Measurements from ENCODE around the gene ZNF701.
"Not testable (repeated sequence)": the region's sequence is repeated elsewhere in the genome, so short reads cannot be mapped to it uniquely, and the experiment has no call there.

Gene ZNF701

DNA sequence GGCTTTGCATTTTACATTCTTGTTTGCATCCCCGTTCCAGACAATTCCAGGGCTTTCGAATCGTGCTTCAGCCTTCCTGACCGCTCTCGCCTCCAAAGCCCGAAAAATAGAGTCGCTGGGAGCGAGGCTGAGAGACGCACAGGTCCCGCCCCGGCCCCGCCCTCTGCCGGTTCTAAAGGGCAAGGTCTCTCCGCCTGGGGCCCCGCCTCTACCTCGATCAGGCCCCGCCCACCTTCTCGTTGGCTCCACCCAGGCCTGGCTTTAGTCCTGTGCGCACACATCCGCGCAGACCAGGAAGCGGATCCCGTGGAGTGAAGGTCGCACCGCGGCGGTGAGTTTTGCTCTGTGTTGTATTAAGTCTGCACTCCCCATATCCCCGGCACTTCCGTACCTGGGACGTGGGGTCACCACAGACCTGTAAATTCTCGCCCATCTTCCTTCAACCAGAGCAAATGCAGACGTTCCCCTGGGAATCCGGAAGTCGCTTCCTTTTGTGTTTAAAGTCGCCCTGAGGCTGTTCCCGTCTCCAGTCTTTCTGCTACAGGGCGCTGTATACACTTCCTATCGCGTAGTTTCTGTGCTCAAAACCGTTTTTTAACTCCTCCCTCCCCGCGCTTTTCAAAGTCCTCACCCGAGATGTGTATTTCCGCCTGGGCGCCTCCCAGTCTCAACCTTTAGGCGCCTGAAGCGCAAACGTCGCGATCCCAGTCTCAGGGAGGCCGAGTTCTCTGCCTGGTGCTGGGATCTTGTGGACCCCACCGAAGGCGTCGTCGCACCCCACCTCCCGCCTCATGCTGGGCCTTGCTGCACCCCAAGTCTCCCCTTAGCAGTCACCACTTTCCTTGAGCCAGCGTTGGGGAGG lies at the start of gene ZNF701:
Gene ZNF701, plus strand, starts transcription at position 288 of the 862 bp plus-strand sequence. CDS start 3,861 bp downstream, outside the sequence.
- DNase-seq, result peak; percentile 90 to 97

DNA sequence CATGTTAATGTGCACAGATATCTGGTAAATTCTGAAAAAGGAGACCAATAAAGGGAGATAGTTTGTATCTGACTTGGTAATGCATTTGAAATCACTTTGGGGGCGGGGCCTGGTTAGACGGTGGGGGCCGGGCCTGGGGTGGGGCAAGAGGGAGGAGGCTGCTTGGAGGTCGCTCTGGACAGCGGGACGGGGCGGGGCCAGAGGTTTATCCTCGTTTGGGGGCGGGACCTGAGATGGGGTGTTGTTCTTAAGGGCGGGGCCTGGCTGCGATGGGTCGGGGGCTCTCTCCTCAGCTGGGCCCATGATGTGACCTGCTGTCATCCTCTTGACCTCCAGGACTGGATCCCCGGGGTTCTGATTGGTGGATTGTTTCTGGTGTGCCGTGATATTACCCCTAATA lies 47.5 kb upstream of the ZNF701 start:
- no peak for DNase-seq

DNA sequence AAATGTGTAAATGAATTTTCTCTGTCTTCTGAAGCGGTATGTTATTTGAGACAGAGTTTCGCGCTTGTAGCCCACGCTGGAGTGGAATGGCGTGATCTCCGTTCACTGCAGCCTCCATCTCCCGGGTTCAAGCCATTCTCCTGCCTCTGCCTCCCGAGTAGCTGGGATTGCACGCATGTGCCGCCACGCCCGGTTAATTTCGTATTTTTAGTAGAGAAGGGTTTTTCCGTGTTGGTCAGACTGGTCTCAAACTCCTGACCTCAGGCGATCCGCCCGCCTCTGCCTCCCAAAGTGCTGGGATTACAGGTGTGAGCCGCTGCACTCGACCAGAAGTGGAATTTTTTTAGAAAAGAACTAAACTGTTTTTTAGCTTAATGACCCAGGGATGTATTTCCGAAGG lies 46.0 kb upstream of the ZNF701 start:
- no peak for DNase-seq

DNA sequence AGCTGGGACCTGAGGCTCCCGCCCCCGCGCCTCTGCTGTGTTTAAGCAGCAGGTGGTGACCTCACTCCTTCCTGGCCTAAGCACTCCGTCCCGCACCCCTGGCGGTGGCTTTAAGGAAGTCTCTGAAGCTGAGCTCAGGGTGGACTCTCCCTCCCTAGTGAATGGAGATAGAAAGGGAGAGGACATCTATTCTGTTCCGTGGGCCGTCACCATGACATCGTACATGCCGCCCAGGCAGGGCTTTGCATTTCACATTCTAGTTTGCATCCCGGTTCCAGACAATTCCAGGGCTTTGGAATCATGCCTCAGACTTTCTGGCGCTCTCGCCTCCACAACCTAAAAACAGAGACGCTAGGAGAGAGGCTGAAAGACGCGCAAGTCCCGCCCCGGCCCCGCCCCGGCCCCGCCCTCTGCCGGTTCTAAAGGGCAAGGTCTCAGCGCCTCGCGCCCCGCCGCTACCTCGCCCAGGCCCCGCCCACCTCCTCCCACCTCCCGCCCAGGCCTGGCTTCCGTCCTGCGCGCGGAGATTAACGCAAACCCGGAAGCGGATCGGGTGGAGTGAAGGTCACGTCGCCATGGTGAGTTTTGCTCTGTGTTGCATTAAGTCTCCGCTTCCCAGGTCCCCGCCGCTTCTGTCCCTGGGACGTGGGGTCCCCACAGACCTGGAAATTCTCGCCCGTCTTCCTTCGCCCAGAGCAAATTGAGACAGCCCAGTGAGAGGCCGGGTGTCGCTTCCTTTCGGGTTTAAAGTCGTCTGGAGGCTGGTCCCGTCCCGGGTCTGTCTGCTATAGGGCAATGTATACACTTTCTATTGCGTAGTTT lies 42.7 kb upstream of the ZNF701 start, which contains the start of gene ZNF808:
Gene ZNF808, plus strand, starts transcription at position 535 of the 822 bp plus-strand sequence. CDS start 15,617 bp downstream, outside the sequence.
- peak; percentile 93 to 94 for DNase-seq

DNA sequence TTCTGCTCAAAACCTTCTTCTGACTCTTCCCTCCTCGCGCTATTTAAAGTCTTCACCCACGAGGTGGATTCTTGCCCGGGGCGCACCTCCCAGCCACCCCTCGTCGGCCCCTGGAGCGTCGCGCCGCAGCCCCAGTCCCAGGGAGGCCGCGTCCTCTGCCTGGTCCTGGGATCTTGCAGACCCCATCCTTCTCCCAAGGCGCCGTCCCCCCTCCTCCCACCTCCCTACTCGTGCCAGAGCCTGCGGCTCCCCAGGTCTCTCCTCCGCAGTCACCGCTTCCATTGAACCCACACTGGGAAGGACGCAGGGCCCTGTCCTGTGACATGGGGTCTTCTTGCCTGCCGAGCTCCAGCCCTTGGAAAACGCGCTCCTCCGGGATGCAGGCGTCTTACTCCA lies 42.1 kb upstream of the ZNF701 start:
- DNase-seq, result no peak

DNA sequence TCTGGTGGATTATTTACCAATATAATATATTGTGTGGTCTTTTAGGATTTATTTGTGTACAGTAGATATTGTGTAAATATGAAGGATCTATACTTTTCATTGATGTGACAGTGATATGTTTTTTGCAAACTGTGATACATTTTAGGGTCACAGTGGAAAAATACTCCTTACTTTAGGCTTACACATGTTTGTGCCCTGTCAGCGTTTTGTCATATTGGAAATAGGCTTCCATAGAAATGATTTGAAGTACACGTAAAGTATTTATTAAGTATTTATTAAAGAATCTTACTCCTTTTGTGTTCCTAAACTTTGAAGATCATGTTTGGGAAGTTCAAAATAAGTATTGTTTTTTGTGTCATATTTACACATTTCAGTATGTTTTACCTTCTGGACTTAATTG lies 37.6 kb upstream of the ZNF701 start:
- DNase-seq, result no peak

DNA sequence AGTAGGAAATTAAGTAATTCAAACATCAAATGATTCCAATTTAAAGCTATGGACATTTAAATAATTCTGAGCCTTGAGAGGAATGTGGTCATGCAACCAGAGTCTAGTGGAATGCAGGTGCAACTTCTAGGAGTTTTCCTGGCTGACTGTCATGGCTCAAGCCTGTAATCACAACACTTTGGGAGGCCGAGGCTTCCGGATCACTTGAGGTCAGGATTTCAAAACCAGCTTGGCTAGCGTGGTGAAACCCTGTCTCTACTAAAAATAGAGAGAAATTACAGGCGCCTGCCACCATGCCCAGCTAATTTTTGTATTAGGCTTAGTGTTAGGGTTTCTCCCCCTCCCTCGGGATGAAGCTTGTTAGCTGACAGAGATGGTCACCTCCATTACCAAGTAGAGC lies 36.2 kb upstream of the ZNF701 start:
- DNase-seq, result peak; percentile 48 to 67

DNA sequence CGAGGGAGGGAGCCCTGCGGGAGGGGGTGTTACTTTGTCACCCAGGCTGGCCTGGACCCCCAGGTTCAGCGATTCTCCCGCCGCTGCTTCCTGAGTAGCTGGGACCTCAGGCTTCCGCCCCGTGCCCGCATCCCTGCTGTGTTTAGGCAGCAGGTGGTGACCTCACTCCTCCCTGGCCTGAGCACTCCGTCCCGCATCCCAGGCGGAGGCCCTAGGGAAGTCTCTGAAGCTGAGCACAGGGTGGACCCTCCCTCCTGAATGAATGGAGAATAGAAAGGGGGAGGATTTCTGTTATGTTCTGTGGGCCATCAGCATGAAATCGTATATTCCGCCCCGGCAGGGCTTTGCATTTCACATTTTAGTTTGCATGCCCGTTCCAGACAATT lies 34.7 kb upstream of the ZNF701 start:
- not testable (repeated sequence) for DNase-seq

DNA sequence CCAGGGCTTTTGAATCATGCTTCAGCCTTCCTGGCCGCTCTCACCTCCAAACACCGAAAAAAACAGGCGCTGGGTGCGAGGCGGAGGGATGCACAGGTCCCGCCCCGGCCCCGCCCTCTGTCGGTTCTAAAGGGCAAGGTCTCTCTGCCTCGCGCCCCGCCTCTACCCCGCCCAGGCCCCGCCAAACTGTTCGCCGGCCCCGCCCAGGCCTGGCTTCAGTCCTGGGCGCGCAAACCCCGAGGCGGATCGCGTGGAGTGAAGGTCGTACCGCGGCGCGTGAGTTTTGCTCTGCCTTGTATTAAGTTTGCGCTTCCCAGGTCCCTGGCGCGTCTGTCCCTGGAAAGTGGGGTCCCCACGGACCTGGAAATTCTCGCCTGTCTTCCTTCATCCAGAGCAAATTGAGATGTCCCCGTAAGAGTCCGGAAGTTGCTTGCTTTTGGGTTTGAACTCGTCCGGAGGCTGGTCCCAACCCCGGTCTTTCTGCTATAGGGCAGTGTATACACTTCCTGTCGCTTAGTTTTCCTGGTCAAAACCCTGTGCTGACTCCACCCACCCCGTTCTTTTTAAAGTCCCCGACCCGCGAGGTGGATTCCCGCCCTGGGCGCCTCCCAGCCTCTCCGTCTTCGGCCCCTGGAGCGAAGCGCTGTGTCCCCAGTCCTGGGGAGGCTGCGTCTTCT lies 34.2 kb upstream of the ZNF701 start:
- peak; percentile 65 to 68 for DNase-seq

DNA sequence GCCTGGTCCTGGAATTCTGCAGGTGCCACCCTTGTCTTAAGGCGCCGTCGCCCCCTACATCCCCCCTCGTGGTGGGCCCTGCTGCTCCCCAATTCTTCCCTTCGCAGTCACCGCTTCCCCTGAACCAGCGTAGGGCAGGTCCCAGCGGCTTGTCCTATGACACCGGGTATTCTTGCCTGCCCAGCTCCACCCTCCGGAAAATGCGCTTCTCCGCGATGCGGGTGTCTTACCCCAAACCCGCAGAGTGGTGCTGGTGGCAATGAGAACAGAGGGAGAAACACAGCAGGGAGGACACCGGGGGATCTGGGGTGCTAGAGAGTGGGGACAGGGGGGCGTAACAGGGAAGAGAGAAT lies 33.7 kb upstream of the ZNF701 start:
- peak in 1 of 2 donors; percentile 4 for DNase-seq

DNA sequence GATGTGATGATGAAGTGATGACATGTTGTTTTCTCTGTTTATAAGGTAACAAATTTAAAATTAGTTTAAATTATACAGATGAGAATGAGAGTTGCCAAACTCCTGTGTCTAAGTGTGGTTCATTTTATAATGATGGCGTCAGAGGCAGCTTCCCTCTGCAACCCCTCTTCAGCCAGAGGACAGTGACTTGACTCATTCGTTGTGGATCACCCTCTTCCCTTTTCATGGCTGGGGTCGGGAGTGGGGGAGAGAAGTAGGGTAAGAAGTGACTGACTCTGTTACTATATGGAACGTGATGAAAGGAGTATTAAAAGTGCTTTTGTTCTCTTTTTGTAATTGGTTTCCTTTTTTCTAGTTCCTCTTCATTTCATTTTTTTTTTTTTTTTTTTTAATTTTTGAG lies 31.3 kb upstream of the ZNF701 start:
- peak in 1 of 2 donors; percentile 16 for DNase-seq

DNA sequence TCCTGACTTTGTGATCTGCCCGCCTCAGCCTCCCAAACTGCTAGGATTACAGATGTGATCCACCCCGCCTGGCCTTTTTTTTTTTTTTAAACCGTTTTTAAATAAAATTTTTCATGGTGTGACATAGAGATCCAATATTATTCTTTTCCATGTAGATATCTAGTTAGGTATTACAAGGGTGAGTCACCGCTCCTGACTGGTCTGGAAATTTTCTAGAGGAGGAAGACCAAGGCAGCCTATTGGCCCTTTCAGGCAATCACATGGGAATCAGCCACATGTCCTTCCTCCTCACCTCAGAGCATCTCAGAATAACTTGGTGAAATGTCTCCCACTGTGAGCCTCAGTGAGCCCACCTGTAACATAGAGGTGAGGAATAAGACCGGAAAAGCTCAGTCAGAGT lies 28.9 kb upstream of the ZNF701 start:
- DNase-seq, result not testable (repeated sequence)

DNA sequence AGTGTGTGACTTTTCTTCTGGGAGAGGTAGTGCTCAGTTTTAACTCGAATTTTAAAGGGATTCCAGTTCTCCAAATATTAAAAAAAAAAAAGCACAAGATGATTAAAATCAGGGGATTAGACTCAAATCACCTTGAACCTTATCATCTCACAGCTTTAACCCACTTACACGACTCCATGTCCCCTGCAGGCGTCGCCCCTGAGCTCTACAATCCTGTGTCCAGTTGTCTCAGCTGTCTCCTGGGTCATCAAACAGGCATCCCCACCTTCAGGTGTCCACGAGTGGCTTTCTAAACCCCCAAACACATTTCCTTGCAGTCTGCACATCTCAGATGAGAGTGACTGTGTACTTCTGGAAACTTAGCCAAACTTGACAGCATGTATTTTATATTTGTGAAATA lies 28.5 kb upstream of the ZNF701 start:
- DNase-seq, result no peak

DNA sequence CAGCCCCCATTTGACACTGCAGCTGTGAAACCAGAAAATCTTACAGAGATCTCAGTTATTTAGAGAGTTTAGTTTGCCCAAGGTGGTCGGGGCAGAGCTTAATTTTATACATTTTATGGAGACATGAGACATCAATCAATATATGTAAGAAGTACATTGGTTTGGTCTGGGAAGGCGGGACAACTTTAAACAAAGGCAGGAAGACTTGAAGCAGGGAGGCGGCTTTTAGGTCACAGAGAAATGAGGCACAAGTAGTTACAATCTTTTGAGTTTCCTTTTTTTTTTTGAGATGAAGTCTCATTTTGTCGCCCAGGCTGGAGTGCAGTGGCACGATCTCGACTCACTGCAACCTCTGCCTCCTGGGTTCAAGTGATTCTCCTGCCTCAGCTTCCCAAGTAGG lies 27.5 kb upstream of the ZNF701 start:
- not testable (repeated sequence) for DNase-seq

DNA sequence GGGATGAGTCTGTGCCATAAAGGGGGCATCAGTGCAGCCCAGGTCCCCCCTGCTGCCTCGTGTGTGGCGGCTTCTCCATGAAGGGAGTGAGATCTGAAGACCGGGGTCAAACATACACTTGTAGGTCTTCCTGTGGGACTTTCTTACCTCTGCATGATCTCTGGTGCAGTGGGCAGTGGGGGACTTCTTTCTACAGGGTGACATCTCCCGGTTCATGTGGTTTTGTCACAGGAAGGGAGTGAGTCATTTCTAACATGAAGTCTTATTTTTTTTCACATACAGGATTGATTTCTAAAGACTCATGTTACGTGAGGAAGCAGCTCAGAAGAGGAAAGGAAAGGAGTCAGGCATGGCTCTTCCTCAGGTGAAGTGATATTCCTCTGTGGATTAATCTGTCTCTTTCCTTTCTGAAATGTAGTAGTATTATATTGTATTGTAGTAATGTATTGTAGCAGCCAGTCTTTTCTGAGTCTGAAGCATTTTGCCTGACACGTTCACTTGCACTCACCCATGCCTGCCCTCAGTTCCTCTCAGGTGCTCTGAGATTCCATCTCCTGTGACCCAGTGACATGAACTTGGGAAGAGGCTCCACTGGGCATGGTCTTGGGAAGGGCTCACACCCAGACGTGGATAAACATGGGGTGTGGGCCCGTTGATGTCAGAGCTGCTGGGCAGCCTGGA lies 27.0 kb upstream of the ZNF701 start:
- peak in 1 of 2 donors; percentile 33 for DNase-seq

DNA sequence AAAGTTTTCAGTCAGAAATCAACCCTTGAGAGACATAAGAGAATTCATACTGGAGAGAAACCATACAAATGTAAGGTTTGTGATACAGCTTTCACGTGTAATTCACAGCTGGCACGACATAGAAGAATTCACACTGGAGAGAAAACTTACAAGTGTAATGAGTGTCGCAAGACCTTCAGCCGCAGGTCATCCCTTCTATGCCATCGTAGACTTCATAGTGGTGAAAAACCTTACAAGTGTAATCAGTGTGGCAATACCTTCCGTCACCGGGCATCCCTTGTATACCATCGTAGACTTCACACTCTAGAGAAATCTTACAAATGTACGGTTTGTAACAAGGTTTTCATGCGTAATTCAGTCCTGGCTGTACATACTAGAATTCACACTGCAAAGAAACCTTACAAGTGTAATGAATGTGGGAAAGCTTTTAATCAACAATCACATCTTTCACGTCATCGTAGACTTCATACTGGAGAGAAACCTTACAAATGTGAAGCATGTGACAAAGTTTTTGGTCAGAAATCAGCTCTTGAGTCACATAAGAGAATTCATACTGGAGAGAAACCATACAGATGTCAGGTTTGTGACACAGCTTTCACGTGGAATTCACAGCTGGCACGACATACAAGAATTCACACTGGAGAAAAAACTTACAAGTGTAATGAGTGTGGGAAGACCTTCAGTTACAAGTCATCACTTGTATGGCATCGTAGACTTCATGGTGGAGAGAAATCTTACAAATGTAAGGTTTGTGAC lies 15.7 kb upstream of the ZNF701 start:
- DNase-seq, result no peak

DNA sequence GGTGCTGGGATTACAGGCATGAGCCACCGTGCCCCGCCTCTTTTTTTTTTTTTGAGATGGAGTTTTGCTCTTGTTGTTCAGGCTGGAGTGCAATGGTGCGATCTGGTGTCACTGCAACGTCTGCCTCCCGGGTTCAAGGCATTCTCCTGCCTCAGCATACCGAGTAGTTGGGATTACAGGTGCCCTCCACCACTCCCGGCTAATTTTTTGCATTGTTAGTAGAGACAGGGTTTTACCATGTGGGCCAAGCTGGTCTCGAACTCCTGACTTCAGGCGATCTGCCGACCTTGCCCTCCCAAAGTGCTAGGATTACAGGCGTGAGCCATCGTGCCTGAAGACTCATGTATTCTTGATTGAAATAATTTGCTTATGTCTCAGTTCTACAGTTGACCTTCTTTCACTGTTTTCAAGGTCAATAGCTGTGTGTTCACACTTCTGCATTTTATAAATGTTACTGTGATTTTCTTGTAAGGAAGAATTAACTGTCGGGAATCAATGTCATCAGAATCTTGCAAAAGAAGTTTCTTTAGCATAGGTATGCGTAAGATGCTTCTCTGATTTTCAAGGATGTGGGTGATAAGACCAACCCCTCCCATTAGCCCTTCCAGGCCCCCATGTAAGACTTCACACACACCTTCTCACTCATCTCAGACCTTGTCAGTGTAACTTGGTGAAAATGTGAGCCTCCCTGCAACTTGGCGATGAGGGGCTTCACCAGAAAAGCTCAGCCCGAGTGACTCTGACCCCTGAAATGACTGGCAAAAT lies 12.7 kb upstream of the ZNF701 start:
- no peak for DNase-seq

DNA sequence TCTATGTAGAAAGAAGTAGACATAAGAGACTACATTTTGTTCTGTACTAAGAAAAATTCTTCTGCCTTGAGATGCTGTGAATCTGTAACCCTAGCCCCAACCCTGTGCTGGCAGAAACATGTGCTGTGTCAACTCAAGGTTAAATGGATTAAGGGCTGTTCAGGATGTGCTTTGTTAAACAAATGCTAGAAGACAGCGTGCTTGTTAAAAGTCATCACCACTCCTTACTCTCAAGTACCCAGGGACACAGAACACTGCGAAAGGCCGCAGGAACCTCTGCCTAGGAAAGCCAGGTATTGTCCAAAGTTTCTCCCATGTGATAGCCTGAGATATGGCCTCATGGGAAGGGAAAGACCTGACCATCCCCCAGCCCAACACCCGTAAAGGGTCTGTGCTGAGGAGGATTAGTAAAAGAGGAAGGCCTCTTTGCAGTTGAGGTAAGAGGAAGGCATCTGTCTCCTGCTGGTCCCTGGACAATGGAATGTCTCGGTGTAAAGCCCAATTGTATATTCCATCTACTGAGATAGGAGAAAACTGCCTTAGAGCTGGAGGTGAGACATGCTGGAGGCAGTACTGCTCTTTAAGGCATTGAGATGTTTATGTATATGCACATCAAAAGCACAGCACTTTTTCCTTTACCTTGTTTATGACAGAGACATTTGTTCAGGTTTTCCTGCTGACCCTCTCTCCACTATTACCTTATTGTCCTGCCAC lies 11.2 kb upstream of the ZNF701 start:
- DNase-seq, result not testable (repeated sequence)

DNA sequence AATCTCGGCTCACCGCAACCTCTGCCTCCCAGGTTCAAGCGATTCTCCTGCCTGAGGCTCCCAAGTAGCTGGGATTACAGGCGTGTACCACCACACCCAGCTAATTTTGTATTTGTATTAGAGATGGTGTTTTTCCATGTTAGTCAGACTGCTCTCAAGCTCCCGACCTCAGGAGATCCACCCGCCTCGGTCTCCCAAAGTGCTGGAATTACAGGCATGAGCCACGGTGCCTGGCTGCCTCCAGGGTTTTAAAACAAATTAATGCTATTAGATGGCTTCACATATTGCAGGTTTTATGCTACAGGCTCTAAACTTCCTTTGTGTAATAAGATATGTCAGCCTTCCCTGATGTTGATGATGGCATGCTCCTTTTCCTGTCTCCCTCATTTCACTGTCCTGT lies 8.5 kb upstream of the ZNF701 start:
- DNase-seq, result not testable (repeated sequence)

DNA sequence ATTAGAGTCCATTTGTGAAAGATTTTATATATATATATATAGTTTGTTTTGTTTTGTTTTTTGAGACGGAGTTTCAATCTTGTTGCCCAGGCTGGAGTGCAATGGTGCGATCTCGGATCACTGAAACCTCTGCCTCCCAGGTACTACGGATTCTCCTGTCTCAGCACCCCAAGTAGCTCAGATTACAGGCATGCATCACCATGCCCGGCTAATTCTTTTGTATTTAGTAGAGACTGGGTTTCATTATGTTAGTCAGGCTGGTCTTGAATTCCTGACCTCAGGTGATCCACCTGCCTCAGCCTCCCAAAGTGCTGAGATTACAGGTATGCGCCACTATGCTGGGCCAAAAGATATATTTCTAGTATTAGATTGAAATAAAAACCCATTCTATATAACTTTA lies 4.0 kb upstream of the ZNF701 start:
- DNase-seq, result no peak

All from inflammatory macrophage treated with lipopolysaccharide for 1 hour (primary cell).